DND-41 (cell line): ENCODE results near the gene HVCN1.

Source experiments
- ATAC-seq: fragments of 200-7000 bp; cut with Tn5 transposase; 3 replicates; pipeline ENCODE4 v1.9.1; 2021; ENCODE audit warnings: low read depth; ENCODE audit not compliant: insufficient read depth
- DNase-seq: peaks from one replicate; pipeline ENCODE4 v3.0.0-alpha.2; 2020
- H2AFZ ChIP-seq: 2 replicates; pipeline ENCODE4 v1.6.0; 2012; ENCODE audit warnings: low read depth, low read length
- H3K27ac ChIP-seq: 2 replicates; pipeline ENCODE4 v1.5.1; 2012; ENCODE audit warnings: low read length, inconsistent platforms
- H3K27me3 ChIP-seq: fragments of 200-600 bp; sonication (generic); 2 replicates; pipeline ENCODE4 v1.6.0; 2012; ENCODE audit warnings: low read length, mild to moderate bottlenecking, inconsistent platforms; ENCODE audit not compliant: insufficient read depth, poor library complexity
- H3K36me3 ChIP-seq: 2 replicates; pipeline ENCODE4 v1.5.1; 2012; ENCODE audit warnings: low read length, inconsistent platforms; ENCODE audit not compliant: insufficient read depth
- H3K4me1 ChIP-seq: 2 replicates; pipeline ENCODE4 v1.5.1; 2012; ENCODE audit warnings: mild to moderate bottlenecking, low read length; ENCODE audit not compliant: insufficient read depth
- H3K4me2 ChIP-seq: 2 replicates; pipeline ENCODE4 v1.6.0; 2012; ENCODE audit warnings: mild to moderate bottlenecking, moderate library complexity, low read length, inconsistent platforms; ENCODE audit not compliant: insufficient read depth
- H3K4me3 ChIP-seq, 2 experiments: fragments of 200-600 bp in 1 of 2; shearing (Covaris generic) in 1 of 2; 2 replicates each; pipeline ENCODE4 v1.5.1; 2012 to 2016; ENCODE audit warnings: inconsistent platforms in 2 of 2, low read length in 2 of 2, mild to moderate bottlenecking in 2 of 2, low read depth in 1 of 2, moderate library complexity in 1 of 2
- H3K79me2 ChIP-seq: 2 replicates; pipeline ENCODE4 v1.6.0; 2012; ENCODE audit warnings: low read length, inconsistent platforms; ENCODE audit not compliant: insufficient read depth
- H3K9ac ChIP-seq: 2 replicates; pipeline ENCODE4 v1.6.0; 2012; ENCODE audit warnings: low read depth, mild to moderate bottlenecking, inconsistent platforms, low read length, moderate library complexity
- H3K9me3 ChIP-seq: 2 replicates; pipeline ENCODE4 v1.5.1; 2012; ENCODE audit warnings: low read length, moderate library complexity, mild to moderate bottlenecking, inconsistent platforms; ENCODE audit not compliant: insufficient read depth, severe bottlenecking
- H4K20me1 ChIP-seq: 2 replicates; pipeline ENCODE4 v1.6.0; 2012; ENCODE audit warnings: low read length; ENCODE audit not compliant: insufficient read depth
- CTCF ChIP-seq: IDR thresholded peaks from 2 replicates; pipeline ENCODE4 v1.5.1; 2012; ENCODE audit warnings: borderline replicate concordance, low read length, moderate library complexity, mild to moderate bottlenecking; ENCODE audit not compliant: poor library complexity, severe bottlenecking; ENCODE audit errors: extremely low read depth
- EZH2 ChIP-seq: IDR thresholded peaks from 3 replicates; pipeline ENCODE4 v1.6.1; 2012; ENCODE audit warnings: borderline replicate concordance, low read depth, mild to moderate bottlenecking, moderate library complexity, low read length, inconsistent platforms; ENCODE audit not compliant: severe bottlenecking

The HVCN1 gene

GRCh38 chr12:110698171-110698902 lies 9.4 kb upstream of the HVCN1 start:
- H3K36me3 ChIP-seq: no peaks in the 10 kb centered on the region
- H3K9me3 ChIP-seq: no peaks in the 10 kb centered on the region
- H3K4me1 ChIP-seq: no peaks in the 10 kb centered on the region
- peak overlapping the region; percentile 3; the same call in 1 of the 2 replicates for H2AFZ ChIP-seq
- H3K4me3 ChIP-seq: no peak overlapping the region
- TF ChIP-seq CTCF (peak; percentile 71), EZH2 (no peak)
- no peak overlapping the region for H3K27ac ChIP-seq
- no peak overlapping the region for H3K9ac ChIP-seq
- ATAC-seq (peak; percentile 89), DNase-seq (peak; percentile 53)
- H3K27me3 ChIP-seq: no peaks in the 10 kb centered on the region
- no peaks in the 10 kb centered on the region for H3K79me2 ChIP-seq
- H4K20me1 ChIP-seq: no peaks in the 10 kb centered on the region
- no peak overlapping the region for H3K4me2 ChIP-seq

GRCh38 chr12:110697236-110697635 lies 8.3 kb upstream of the HVCN1 start:
- no peaks in the 10 kb centered on the region for H3K36me3 ChIP-seq
- no peaks in the 10 kb centered on the region for H3K9me3 ChIP-seq
- no peak overlapping the region for H3K4me3 ChIP-seq
- DNase-seq: no peak
- H3K79me2 ChIP-seq: no peaks in the 10 kb centered on the region
- no peaks in the 10 kb centered on the region for H3K4me1 ChIP-seq
- no peak overlapping the region for H3K4me2 ChIP-seq
- H3K27ac ChIP-seq: no peak overlapping the region
- no peak overlapping the region for H3K9ac ChIP-seq
- no peak for TF ChIP-seq CTCF
- TF ChIP-seq EZH2: no peak
- H2AFZ ChIP-seq: no peak overlapping the region
- H4K20me1 ChIP-seq: no peaks in the 10 kb centered on the region
- no peak for ATAC-seq
- H3K27me3 ChIP-seq: no peaks in the 10 kb centered on the region

- DNase-seq (no peak), ATAC-seq (no peak)
- no peaks in the 10 kb centered on the region for H3K36me3 ChIP-seq
- H3K27ac ChIP-seq: no peak overlapping the region
- H3K4me1 ChIP-seq: no peaks in the 10 kb centered on the region
- H4K20me1 ChIP-seq: no peaks in the 10 kb centered on the region
- H3K4me3 ChIP-seq: no peak overlapping the region
- H3K79me2 ChIP-seq: no peaks in the 10 kb centered on the region
- no peak overlapping the region for H3K4me2 ChIP-seq
- H3K9ac ChIP-seq: no peak overlapping the region
- H2AFZ ChIP-seq: no peak overlapping the region
- H3K27me3 ChIP-seq: no peaks in the 10 kb centered on the region
- no peak for TF ChIP-seq CTCF
- no peak for TF ChIP-seq EZH2
- H3K9me3 ChIP-seq: no peaks in the 10 kb centered on the region
Measured at GRCh38 chr12:110696283-110696682, 7.4 kb upstream of the HVCN1 start.
